Measurements from ENCODE around the gene STPG4.
A peak's percentile ranks its signal among the peaks of the same experiment; 100 is the strongest.

Gene STPG4

DNA sequence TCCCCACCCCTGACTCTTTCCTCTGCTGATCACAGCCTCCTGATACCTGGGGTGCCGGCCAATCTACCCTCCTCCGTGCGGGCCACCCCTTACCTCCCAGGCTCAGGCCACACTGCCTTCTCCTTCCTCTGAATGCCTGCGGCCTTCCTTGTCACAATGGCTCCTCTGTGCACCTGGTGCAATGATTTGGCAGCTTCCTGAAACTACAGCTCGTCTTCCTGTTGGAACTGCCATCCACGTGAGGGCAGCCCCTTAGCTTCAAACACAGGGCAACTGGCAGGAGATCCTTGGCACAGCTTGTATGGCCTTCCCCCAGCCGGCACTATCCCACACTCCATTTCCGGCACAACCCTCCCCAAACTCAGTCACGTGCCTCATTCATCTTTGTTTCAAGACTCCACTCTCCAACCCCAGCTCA lies 69.0 kb downstream of the STPG4 start:
- no peak for DNase-seq

GRCh38 chr2:47083886-47084687 lies 71.0 kb downstream of the STPG4 start:
- DNase-seq = no peak

GRCh38 chr2:47083485-47083884 lies 71.6 kb downstream of the STPG4 start:
- no peak for DNase-seq

DNA sequence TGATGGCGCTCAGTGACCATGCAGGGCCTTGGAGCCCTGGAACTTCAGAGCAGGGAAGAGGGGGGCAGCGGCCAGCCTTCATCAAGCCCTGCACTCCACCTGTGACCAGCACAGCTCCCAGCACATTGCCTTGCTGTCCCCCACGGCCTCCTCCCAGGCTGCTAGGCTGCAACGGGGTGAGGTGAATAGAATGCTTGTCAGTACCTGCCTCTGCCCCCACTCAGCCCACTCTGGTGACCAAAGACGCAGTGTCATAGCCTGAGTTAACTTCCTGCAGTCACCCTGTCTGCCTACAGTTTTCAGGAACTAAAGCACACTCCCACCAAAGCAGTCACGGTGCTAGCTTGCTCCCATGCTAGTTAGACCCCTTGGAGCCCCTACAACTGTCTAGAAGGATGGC lies 72.1 kb downstream of the STPG4 start:
- DNase-seq = no peak

DNA sequence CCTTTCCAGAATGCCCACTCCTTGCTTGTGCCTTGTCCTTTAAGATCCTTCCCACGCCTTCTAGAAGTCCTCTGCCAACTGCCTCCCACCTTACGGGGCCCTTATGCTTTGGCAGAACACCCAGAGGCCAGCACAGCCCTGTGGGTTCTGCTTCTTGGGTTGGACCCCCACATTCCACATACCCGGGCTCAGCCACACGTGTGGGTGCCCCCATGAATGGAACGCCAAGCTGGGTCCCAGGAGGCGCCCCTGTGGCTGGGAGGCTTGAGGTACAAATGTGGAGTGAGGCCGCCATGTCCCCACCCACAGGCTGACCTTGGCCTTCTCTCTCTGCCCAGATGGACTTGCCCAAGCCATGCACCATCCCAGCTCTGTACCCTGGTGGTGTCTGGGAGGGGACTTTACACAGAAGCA lies 74.2 kb downstream of the STPG4 start:
- no peak for DNase-seq

- DNase-seq = no peak
These were observed 75.3 kb downstream of the STPG4 start for GRCh38 chr2:47079515-47080412.

DNA sequence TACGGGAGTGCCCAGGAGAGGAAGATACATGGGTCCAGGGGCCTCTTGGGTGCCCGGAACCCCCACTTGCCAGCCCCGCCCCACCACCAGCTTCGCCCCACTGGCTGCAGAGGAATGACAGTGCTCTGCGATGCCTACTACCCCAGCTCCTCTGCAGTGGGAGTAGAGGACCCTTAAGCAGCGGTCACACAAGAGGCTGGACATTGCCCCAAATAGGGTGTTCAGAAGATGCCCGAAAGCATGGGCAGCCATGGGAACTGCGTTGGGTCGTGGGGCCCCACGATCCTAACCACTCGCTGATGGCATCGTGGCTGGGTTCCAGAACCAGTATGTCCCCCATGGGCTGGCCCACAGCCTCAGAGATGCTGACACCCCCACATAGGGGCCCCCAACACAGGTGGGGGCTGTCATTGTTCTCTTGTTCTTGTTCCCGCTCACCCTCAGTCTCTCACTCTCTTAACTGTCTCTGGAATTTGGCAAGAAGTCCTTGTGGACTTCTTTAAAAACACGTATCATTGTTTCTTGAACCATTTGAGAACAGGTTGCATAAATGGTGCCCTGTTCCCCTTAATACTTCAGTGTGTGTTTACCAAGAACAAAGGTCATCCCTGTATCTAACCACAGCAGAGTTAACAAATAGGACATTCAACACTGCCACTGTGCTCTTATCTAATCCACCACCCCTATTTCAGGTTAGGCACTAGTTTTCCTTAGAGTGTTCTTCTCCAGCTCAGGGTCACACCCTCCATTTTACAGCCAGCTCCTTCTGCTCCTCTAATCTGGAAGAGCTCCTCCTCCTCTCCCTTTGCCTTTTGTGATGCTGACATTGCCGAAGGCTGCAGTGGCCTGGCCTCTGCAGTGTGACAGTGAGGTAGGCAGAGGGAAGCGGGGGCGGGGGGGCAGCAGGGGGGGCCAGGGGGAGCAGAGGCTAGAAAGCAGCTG lies 76.3 kb downstream of the STPG4 start:
- DNase-seq = no peak

- no peak for DNase-seq
These were observed 77.5 kb downstream of the STPG4 start for GRCh38 chr2:47077442-47078117.

GRCh38 chr2:47076586-47077441 lies 78.3 kb downstream of the STPG4 start:
- no peak for DNase-seq

GRCh38 chr2:47076126-47076506 lies 79.0 kb downstream of the STPG4 start:
- no peak for DNase-seq

DNA sequence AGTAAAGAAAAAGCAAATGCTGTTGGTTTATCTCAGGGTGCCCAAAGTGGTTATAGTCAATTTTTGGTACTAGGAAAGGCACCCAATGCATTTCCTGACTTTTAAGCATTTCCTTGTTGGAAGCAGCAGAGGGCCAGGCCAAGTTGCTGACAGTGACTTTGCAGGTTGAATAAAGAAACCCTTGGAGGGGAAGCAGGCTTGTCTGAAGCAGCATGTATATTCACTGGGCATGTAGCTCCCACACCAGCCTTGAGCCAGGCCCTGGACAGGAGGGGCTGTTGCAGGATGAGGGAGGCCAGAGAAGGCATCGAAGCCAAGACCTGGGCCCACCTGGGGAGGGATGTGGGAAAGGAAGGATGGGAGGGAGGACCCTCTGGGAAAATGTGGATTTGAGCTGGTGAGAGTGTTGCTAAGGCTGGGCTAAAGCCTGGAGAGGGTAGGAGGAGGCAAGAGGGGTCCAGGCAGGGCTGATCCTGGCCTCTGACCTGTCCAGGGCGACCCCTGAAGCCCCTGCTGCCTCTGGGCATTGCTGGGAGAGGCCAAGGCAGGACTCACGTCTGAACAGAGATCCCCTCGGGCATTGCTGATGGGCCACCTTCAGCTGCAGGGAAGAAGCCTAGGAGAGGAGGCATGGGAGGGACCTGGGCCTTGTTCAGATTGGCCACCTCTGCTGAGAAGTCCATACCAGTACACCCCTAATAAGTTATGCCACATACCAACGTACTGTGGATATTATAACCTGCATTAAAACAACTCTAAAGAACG lies 79.6 kb downstream of the STPG4 start:
- DNase-seq = no peak

DNA sequence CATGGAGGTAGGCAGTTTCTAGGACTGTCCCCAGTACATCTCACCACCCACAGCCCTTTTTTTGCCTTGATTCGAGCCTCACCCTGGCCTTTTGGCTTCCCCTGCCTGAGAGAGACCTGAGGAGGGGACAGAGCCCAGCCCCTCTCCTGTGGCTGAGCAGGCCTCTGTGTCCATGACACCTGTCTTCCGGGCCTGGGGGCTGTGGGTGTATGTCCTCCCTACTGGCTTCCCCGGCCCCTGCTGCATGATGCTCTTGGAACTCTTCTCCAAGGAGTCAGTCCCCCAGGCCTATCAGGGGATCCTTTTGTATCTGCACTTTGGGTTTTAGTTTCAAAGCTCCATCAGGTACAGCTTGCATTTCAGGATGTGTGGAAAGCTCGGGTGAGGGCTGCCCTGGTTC lies 80.4 kb downstream of the STPG4 start:
- no peak for DNase-seq

GRCh38 chr2:47073641-47074040 lies 81.5 kb downstream of the STPG4 start:
- DNase-seq = no peak

- DNase-seq = no peak
These were observed 81.9 kb downstream of the STPG4 start for GRCh38 chr2:47073217-47073616.

DNA sequence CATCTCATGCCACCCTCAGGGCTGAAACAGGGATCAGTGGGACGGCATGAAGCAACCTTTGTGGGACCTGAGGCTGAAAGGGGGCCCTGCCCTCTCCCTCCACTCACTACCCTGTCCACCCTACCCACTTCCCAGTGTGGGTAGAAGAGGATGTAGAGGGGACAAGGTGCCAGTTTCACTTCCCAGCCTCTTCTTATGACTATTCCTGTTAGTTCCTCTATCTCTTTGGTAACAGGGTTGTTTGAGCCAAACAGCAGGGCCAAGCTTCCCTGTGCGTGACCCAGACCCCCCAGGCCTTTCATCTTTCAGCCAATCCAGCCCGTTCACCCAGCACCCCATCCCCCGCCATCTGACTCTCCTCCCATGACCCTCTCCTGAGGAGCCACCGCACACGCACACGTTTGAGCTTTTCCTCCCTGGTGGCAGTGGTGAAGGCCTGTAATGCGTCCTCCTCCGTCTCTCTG lies 82.3 kb downstream of the STPG4 start:
- no peak for DNase-seq

DNA sequence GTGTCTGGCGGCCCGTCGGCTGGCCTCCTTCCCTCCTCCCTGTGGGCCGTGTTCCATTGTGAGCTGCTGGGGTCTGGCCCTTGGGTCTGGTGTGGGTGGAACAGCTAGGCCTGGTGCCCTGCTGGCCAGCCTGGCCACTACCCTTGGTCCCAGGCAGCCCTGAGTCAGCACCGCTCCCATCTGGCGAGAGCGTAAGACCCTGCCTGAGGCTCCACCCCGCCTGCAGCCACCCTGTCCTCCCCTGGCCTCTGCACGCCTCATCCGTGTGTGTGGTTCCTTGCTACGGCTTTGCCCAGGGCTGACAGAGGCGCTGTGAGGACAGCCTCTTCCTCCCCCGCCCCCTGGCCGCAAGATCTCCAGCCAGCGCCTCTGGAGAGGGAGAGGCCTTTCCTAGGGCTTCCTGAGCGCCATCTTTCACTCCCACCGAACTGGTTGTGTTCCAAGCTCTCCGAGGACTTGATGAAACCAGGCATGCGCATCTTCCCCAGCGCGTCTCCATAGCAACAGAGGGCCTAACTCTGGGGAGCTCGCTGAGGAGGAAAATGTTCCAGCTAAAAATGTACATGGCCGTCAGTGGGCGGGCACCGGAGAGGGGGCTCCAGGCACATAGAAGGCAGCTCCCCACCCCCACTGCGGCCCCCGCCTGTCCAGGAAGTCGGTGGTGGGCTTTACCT lies 83.0 kb downstream of the STPG4 start:
- no peak for DNase-seq

- DNase-seq = peak in 2 of 5 experiments; percentile 26 to 84
These were observed 83.9 kb downstream of the STPG4 start for GRCh38 chr2:47070920-47071824.

DNA sequence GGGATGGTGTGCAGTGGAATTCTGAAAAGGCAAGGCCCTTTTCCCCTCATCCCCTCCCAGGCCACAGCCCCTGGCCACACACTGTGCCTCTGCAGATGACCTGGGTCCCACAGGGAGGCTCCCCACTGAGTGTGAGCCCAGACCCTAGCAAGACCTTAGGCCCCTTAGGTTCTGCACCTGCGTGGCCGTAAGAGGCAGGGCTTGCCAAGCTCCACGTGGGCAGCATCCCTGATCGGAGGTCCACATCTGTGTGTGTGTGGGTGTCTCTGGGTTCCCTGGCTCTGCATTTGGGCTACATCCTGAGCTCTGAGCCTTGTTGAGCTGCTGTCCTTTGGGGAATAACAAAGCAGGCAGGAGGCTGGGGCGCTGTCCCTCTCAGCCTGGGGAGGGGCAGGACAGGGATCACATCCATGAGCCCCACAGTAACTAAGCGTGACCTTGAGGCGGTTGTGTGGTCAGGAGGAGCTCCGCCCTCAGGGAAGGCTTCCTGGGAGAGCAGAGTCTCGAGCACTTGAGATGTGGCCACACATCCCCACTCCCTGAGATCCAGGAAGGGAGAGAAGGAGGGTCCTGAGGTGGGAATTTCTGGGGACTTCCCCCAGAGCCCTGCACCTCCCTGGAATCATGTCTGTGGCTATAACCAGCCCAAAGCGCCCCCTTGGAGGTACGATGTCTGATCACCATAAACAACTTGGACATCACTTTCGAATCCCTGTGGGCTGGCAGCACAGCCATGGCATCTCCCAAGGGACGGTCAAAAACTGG lies 84.8 kb downstream of the STPG4 start:
- no peak for DNase-seq
